Thoracic aorta (tissue), 2 donors: ENCODE data around the gene DNAAF5. TPM values are rescaled to one million over a fixed set of nuclear protein-coding genes. Genes with fewer than 3 reads are reported as not detected.
A peak's percentile ranks its signal among the peaks of the same experiment; 100 is the strongest.

Source experiments
- ATAC-seq: fragments of 150-250 bp; one replicate; pipeline ENCODE4 v1.8.0; 2017; ENCODE audit warnings: low read depth; ENCODE audit not compliant: insufficient number of reproducible peaks, low FRiP score
- DNase-seq: peaks from one replicate; pipeline ENCODE4 v3.0.0-alpha.2; 2020; ENCODE audit warnings: low spot score
- H3K27ac ChIP-seq, 2 donors: fragments of 200-600 bp; sonication (generic); 1 replicate in 1 of 2; 2 replicates in 1 of 2; pipeline ENCODE4 v1.5.1; 2016; ENCODE audit warnings: mild to moderate bottlenecking in 2 of 2, moderate library complexity in 2 of 2
- H3K27me3 ChIP-seq: fragments of 200-600 bp; sonication (generic); replicated peaks from 2 replicates; pipeline ENCODE4 v1.6.0; 2016; ENCODE audit warnings: mild to moderate bottlenecking; ENCODE audit not compliant: insufficient read depth
- H3K36me3 ChIP-seq: fragments of 200-600 bp; sonication (generic); one replicate; pipeline ENCODE4 v1.5.1; 2016
- H3K4me1 ChIP-seq, 2 donors: fragments of 200-600 bp; sonication (generic); 1 replicate in 1 of 2; 2 replicates in 1 of 2; pipeline versions ENCODE4 v1.5.1 to v1.6.0; 2016; ENCODE audit warnings: low read depth in 2 of 2, mild to moderate bottlenecking in 1 of 2; ENCODE audit not compliant: control insufficient read depth in 1 of 2
- H3K4me3 ChIP-seq: fragments of 200-600 bp; sonication (generic); 2 replicates; pipeline ENCODE4 v1.5.1; 2016; ENCODE audit warnings: mild to moderate bottlenecking
- H3K9me3 ChIP-seq: fragments of 200-600 bp; sonication (generic); 2 replicates; pipeline ENCODE4 v1.5.1; 2016
- CTCF ChIP-seq: fragments of 200-600 bp; sonication (generic); IDR thresholded peaks from one replicate; pipeline ENCODE4 v1.5.1; 2019; ENCODE audit warnings: antibody characterized with exemption
- total RNA-seq, 2 donors: library from RNA; depleted of rRNA; stranded (reverse); fragments of >200 nt; gene quantifications; one replicate each; pipeline versions ENCODE4 v1.1.0 to v1.2.3, GENCODE V29; 2016

DNAAF5 gene
- total RNA-seq, 2 donors from 2014 or later: 16.7 to 23.4 TPM

GRCh38 chr7:724298-724697 is 2.2 kb upstream of the DNAAF5 start:
- H3K36me3 ChIP-seq: no peaks in the 10 kb centered on the region
- ATAC-seq (no peak), DNase-seq (no peak)
- H3K27ac ChIP-seq: no peak overlapping the region
- H3K27me3 ChIP-seq: no peaks in the 10 kb centered on the region
- H3K4me3 ChIP-seq: no peak overlapping the region
- TF ChIP-seq CTCF: no peak
- H3K4me1 ChIP-seq: peaks cover 11 to 18% of the 10 kb centered on the region in 2 donors
- H3K9me3 ChIP-seq: no peaks in the 10 kb centered on the region

- no peak for DNase-seq
- peaks cover 11 to 18% of the 10 kb centered on the region in 2 donors for H3K4me1 ChIP-seq
- ATAC-seq: no peak
- no peak overlapping the region for H3K27ac ChIP-seq
- H3K4me3 ChIP-seq: peak overlapping the region; percentile 77
- no peaks in the 10 kb centered on the region for H3K36me3 ChIP-seq
- no peaks in the 10 kb centered on the region for H3K27me3 ChIP-seq
- no peaks in the 10 kb centered on the region for H3K9me3 ChIP-seq
- no peak for TF ChIP-seq CTCF
These were observed 1.1 kb upstream of the DNAAF5 start for GRCh38 chr7:725223-726005.

GRCh38 chr7:726854-727103 is 280 bp downstream of the DNAAF5 start:
- no peak overlapping the region for H3K27ac ChIP-seq
- ATAC-seq (no peak), DNase-seq (no peak)

GRCh38 chr7:727104-727805 is 756 bp downstream of the DNAAF5 start, which contains the start of gene PRKAR1B:
PRKAR1B (minus strand) TSS chr7:727281; CDS start chr7:711505, 15,776 bp downstream.
- ATAC-seq (no peak), DNase-seq (no peak)
- Histone ChIP-seq H3K27me3 (no peaks in the 10 kb centered on the region), H3K9me3 (no peaks in the 10 kb centered on the region), H3K4me3 (peak within 1 kb of the TSS; percentile 77), H3K4me1 (peaks cover 11 to 18% of the 10 kb centered on the region in 2 donors), H3K27ac (peak within 1 kb of the TSS in 1 of 2 donors; percentile 69), H3K36me3 (peaks cover 4% of the 10 kb centered on the region)
- TF ChIP-seq CTCF: no peak

More at GRCh38 chr7:726854-727103, 280 bp downstream of the DNAAF5 start:
- H3K9me3 ChIP-seq: no peaks in the 10 kb centered on the region
- peaks cover 11 to 18% of the 10 kb centered on the region in 2 donors for H3K4me1 ChIP-seq
- TF ChIP-seq CTCF: no peak
- H3K4me3 ChIP-seq: peak overlapping the region; percentile 77
- no peaks in the 10 kb centered on the region for H3K27me3 ChIP-seq
- H3K36me3 ChIP-seq: peaks cover 4% of the 10 kb centered on the region

- H3K36me3 ChIP-seq: peaks cover 4% of the 10 kb centered on the region
- no peak overlapping the region for H3K27ac ChIP-seq
- TF ChIP-seq CTCF: no peak
- H3K27me3 ChIP-seq: no peaks in the 10 kb centered on the region
- peak overlapping the region; percentile 77 for H3K4me3 ChIP-seq
- no peak for DNase-seq
- ATAC-seq: no peak
- no peaks in the 10 kb centered on the region for H3K9me3 ChIP-seq
- H3K4me1 ChIP-seq: peaks cover 11 to 18% of the 10 kb centered on the region in 2 donors
These were observed 1.4 kb downstream of the DNAAF5 start for GRCh38 chr7:727806-728460.
